HS-5 (cell line): Measurements from ENCODE around the gene STK40.

Experiments used
- DNase-seq: peaks from one replicate; pipeline ENCODE4 v3.0.0-alpha.2; 2012; ENCODE audit warnings: low read depth

STK40 gene

GRCh38 chr1:36398370-36398977, 12.8 kb upstream of the STK40 start:
- no peak for DNase-seq

GRCh38 chr1:36397378-36398230, 11.9 kb upstream of the STK40 start, which contains the start of gene LSM10:
Gene LSM10 (minus strand): TSS chr1:36397908. CDS start chr1:36394129, 3,779 bp downstream.
- DNase-seq: peak; percentile 77

GRCh38 chr1:36397083-36397377, 11.3 kb upstream of the STK40 start:
- DNase-seq: no peak

- DNase-seq: no peak
These were observed 10.6 kb upstream of the STK40 start for GRCh38 chr1:36396359-36396758.

- DNase-seq: no peak
These were observed 8.0 kb upstream of the STK40 start for GRCh38 chr1:36393686-36394085.

- no peak for DNase-seq
These were observed 7.1 kb upstream of the STK40 start for GRCh38 chr1:36392836-36393235.

GRCh38 chr1:36391271-36391670, 5.5 kb upstream of the STK40 start:
- DNase-seq: no peak

- DNase-seq: no peak
These were observed 4.7 kb upstream of the STK40 start for GRCh38 chr1:36390411-36390810.

- DNase-seq: no peak
These were observed 4.3 kb upstream of the STK40 start for GRCh38 chr1:36389999-36390398.

- DNase-seq: no peak
These were observed 3.5 kb upstream of the STK40 start for GRCh38 chr1:36389261-36389660.

GRCh38 chr1:36387141-36387949, 1.6 kb upstream of the STK40 start:
- DNase-seq: peak; percentile 50

- DNase-seq: peak; percentile 99
These were observed 779 bp upstream of the STK40 start for GRCh38 chr1:36386265-36387140.

- DNase-seq: no peak
These were observed 948 bp downstream of the STK40 start for GRCh38 chr1:36384542-36385409.

- DNase-seq: no peak
These were observed 2.5 kb downstream of the STK40 start for GRCh38 chr1:36383240-36383639.

GRCh38 chr1:36382669-36383068, 3.1 kb downstream of the STK40 start:
- no peak for DNase-seq

GRCh38 chr1:36382231-36382630, 3.5 kb downstream of the STK40 start:
- no peak for DNase-seq

GRCh38 chr1:36381405-36381804, 4.3 kb downstream of the STK40 start:
- no peak for DNase-seq

- DNase-seq: no peak
These were observed 4.9 kb downstream of the STK40 start for GRCh38 chr1:36380782-36381181.

- DNase-seq: no peak
These were observed 5.5 kb downstream of the STK40 start for GRCh38 chr1:36380143-36380619.

- DNase-seq: no peak
These were observed 7.8 kb downstream of the STK40 start for GRCh38 chr1:36377791-36378492.
